HepG2 (cell line): ENCODE data around the gene CCDC148. TPM values are rescaled to one million over a fixed set of nuclear protein-coding genes. Genes with fewer than 3 reads are reported as not detected.
A peak's percentile ranks its signal among the peaks of the same experiment; 100 is the strongest.

Experiments
- BCL6 ChIP-seq: IDR thresholded peaks from 2 replicates; pipeline ENCODE4 v1.6.1; 2016; ENCODE audit warnings: missing genetic modification reagents, missing compliant biosample characterization
- BRCA1 ChIP-seq: sonication (generic); formaldehyde crosslinking; IDR thresholded peaks from 2 replicates; pipeline ENCODE4 v1.4.0; 2020; ENCODE audit warnings: missing genetic modification reagents
- CEBPG ChIP-seq: IDR thresholded peaks from 2 replicates; pipeline ENCODE4 v1.6.1; 2016
- DPF2 ChIP-seq: sonication (generic); formaldehyde crosslinking; IDR thresholded peaks from 2 replicates; pipeline ENCODE4 v1.4.0; 2020; ENCODE audit warnings: mild to moderate bottlenecking, low read depth, missing genetic modification reagents, borderline replicate concordance
- GFI1 ChIP-seq: sonication (generic); formaldehyde crosslinking; IDR thresholded peaks from 2 replicates; pipeline ENCODE4 v1.5.0; 2020; ENCODE audit warnings: missing genetic modification reagents, mild to moderate bottlenecking, borderline replicate concordance
- HMG20B ChIP-seq: conservative IDR thresholded peaks from 2 replicates; pipeline ENCODE4 v1.6.1; 2016; ENCODE audit warnings: missing genetic modification reagents, missing compliant biosample characterization
- KLF11 ChIP-seq: IDR thresholded peaks from 2 replicates; pipeline ENCODE4 v1.6.1; 2016; ENCODE audit warnings: missing compliant biosample characterization
- NCOR1 ChIP-seq: fragments of 200-600 bp; sonication (generic); IDR thresholded peaks from 2 replicates; pipeline ENCODE4 v1.7.0; 2017; ENCODE audit warnings: antibody characterized with exemption, low read length, borderline replicate concordance
- PATZ1 ChIP-seq: sonication (generic); formaldehyde crosslinking; IDR thresholded peaks from 2 replicates; pipeline ENCODE4 v1.4.0; 2020; ENCODE audit warnings: missing genetic modification reagents
- POGZ ChIP-seq: sonication (generic); formaldehyde crosslinking; IDR thresholded peaks from 2 replicates; pipeline ENCODE4 v1.4.0; 2020; ENCODE audit warnings: mild to moderate bottlenecking, missing genetic modification reagents
- YEATS4 ChIP-seq: sonication (generic); formaldehyde crosslinking; IDR thresholded peaks from 2 replicates; pipeline ENCODE4 v1.4.0; 2020; ENCODE audit warnings: missing genetic modification reagents, borderline replicate concordance
- ZGPAT ChIP-seq: IDR thresholded peaks from 2 replicates; pipeline ENCODE4 v1.6.1; 2016; ENCODE audit warnings: mild to moderate bottlenecking
- ZHX2 ChIP-seq, 2 experiments: sonication (generic) in 1 of 2; formaldehyde crosslinking in 1 of 2; IDR thresholded peaks; 2 replicates each; pipeline versions ENCODE4 v1.6.1 to v1.9.0; 2014 to 2022; ENCODE audit warnings: antibody characterized with exemption in 1 of 2, borderline replicate concordance in 1 of 2, inconsistent platforms in 1 of 2, low read depth in 1 of 2, missing genetic modification reagents in 1 of 2
- ZKSCAN8 ChIP-seq: IDR thresholded peaks from 2 replicates; pipeline ENCODE4 v1.6.1; 2016; ENCODE audit warnings: borderline replicate concordance, missing genetic modification reagents, missing compliant biosample characterization
- ZNF331 ChIP-seq: sonication (generic); formaldehyde crosslinking; IDR thresholded peaks from 2 replicates; pipeline ENCODE4 v1.4.0; 2020; ENCODE audit warnings: missing genetic modification reagents
- ZNF367 ChIP-seq: sonication (generic); formaldehyde crosslinking; IDR thresholded peaks from 2 replicates; pipeline ENCODE4 v1.4.0; 2020; ENCODE audit warnings: missing genetic modification reagents, borderline replicate concordance
- ZNF460 ChIP-seq: sonication (generic); formaldehyde crosslinking; IDR thresholded peaks from 2 replicates; pipeline ENCODE4 v1.5.1; 2020; ENCODE audit warnings: missing genetic modification reagents, mild to moderate bottlenecking, borderline replicate concordance
- ZNF713 ChIP-seq: sonication (generic); formaldehyde crosslinking; IDR thresholded peaks from 2 replicates; pipeline ENCODE4 v1.4.0; 2020; ENCODE audit warnings: mild to moderate bottlenecking, missing genetic modification reagents
- ZNF724P ChIP-seq: sonication (generic); formaldehyde crosslinking; IDR thresholded peaks from 2 replicates; pipeline ENCODE4 v1.8.0; 2022; ENCODE audit warnings: missing genetic modification reagents, borderline replicate concordance
- polyA plus RNA-seq, 8 experiments: library from polyadenylated mRNA; depleted of rRNA in 3 of 8; stranded (reverse) in 7 of 8; unstranded in 1 of 8; fragments of >200 nt; fragmentation: Illumina TruSeq in 4 of 8; extraction: Trizol in 4 of 8; gene quantifications; 2 replicates each; pipeline versions ENCODE4 v1.2.1 to v1.2.3, GENCODE V29; 2011 to 2016; ENCODE audit warnings: low read depth in 4 of 8, missing spikeins in 1 of 8, mixed read lengths in 1 of 8; ENCODE audit not compliant: insufficient read depth in 1 of 8
- total RNA-seq, 5 experiments: library from RNA; depleted of rRNA; stranded (reverse); fragments of >200 nt; fragmentation: Illumina TruSeq; extraction: Trizol; gene quantifications; 2 replicates each; pipeline ENCODE4 v1.2.3, GENCODE V29; 2016; ENCODE audit warnings: low read depth in 1 of 5

Gene CCDC148
- total and polyA plus RNA-seq, 2 of the 13 experiments (the other 11 are each of a cell fraction or from before 2014, with no cell fraction given) = 0.30 to 0.49 TPM

- TF ChIP-seq KLF11 (CRISPR knock-in tag) (0 out of 2 replicates have a peak, but pooled peaks have one; percentile 33), BCL6 (peak; percentile 83), ZHX2 (IDR thresholded peaks at IDR 0.05; ENCODE audit: low read depth) (0 out of 2 replicates have a peak, but pooled peaks have one; percentile 18), ZHX2 (CRISPR knock-in tag; IDR thresholded peaks at IDR 0.05; ENCODE audit: borderline replicate concordance) (peak; percentile 58; the same call in 1 of the 2 replicates), ZKSCAN8 (CRISPR knock-in tag) (peak; percentile 65; the same call in 1 of the 2 replicates), ZNF460 (CRISPR knock-in tag) (no peak), ZNF713 (CRISPR knock-in tag) (no peak), ZGPAT (CRISPR knock-in tag) (peak; percentile 88), GFI1 (peak; percentile 96), ZNF331 (CRISPR knock-in tag) (peak; percentile 81), CEBPG (peak; percentile 54), ZNF724P (CRISPR knock-in tag) (no peak), PATZ1 (CRISPR knock-in tag) (0 out of 2 replicates have a peak, but pooled peaks have one; percentile 5), BRCA1 (CRISPR knock-in tag) (0 out of 2 replicates have a peak, but pooled peaks have one; percentile 37), ZNF367 (CRISPR knock-in tag) (no peak), HMG20B (CRISPR knock-in tag) (peak; percentile 70; the same call in 1 of the 2 replicates), POGZ (CRISPR knock-in tag) (0 out of 2 replicates have a peak, but pooled peaks have one; percentile 46), DPF2 (peak; percentile 70; the same call in 1 of the 2 replicates), NCOR1 (peak; percentile 77; the same call in 1 of the 2 replicates), YEATS4 (CRISPR knock-in tag) (peak; percentile 29; the same call in 1 of the 2 replicates)
Observed at GRCh38 chr2:158191076-158191895, 265.3 kb downstream of the CCDC148 start (continued).
